Keratinocyte (primary cell): ENCODE measurements around the gene TMEM9. TPM values are rescaled to one million over a fixed set of nuclear protein-coding genes. Genes with fewer than 3 reads are reported as not detected.

Source experiments
- DNase-seq: peaks from one replicate; pipeline ENCODE4 v3.0.0-alpha.2; 2011; ENCODE audit warnings: low read depth, missing footprints, low spot score
- FAIRE-seq: peaks from 2 replicates; lab custom pipeline; 2011; peaks lifted over from hg19 to GRCh38; lab: Jason Lieb, UNC
- H2AFZ ChIP-seq: 2 replicates; pipeline ENCODE4 v1.6.0; 2012; ENCODE audit warnings: low read length, control low read depth, inconsistent platforms; ENCODE audit not compliant: control insufficient read depth
- H3K27ac ChIP-seq: 2 replicates; pipeline ENCODE4 v1.5.1; 2011; ENCODE audit warnings: low read length; ENCODE audit not compliant: control insufficient read depth, insufficient read depth
- H3K27me3 ChIP-seq: 3 replicates; pipeline ENCODE4 v1.6.0; 2011; ENCODE audit warnings: low read length; ENCODE audit not compliant: control insufficient read depth, insufficient read depth; ENCODE audit errors: extremely low read depth
- H3K36me3 ChIP-seq, 2 experiments: 2 replicates in 1 of 2; 3 replicates in 1 of 2; pipeline ENCODE4 v1.5.1; 2011; ENCODE audit warnings: low read length in 2 of 2, mild to moderate bottlenecking in 1 of 2; ENCODE audit not compliant: control insufficient read depth in 2 of 2, insufficient read depth in 2 of 2; ENCODE audit errors: extremely low read depth in 1 of 2
- H3K4me1 ChIP-seq: 3 replicates; pipeline ENCODE4 v1.5.1; 2011; ENCODE audit warnings: low read length; ENCODE audit not compliant: control insufficient read depth, insufficient read depth; ENCODE audit errors: extremely low read depth
- H3K4me2 ChIP-seq: 3 replicates; pipeline ENCODE4 v1.6.0; 2011; ENCODE audit warnings: low read depth, low read length; ENCODE audit not compliant: control insufficient read depth, insufficient read depth; ENCODE audit errors: extremely low read depth
- H3K4me3 ChIP-seq, 3 experiments: fragments of 200-600 bp in 1 of 3; sonication (generic) in 1 of 3; 2 replicates in 2 of 3; 3 replicates in 1 of 3; pipeline ENCODE4 v1.5.1; 2011 to 2016; ENCODE audit warnings: low read length in 3 of 3, mild to moderate bottlenecking in 3 of 3, control low read depth in 2 of 3, inconsistent platforms in 1 of 3, low read depth in 1 of 3, mixed read lengths in 1 of 3, mixed run types in 1 of 3, moderate library complexity in 1 of 3; ENCODE audit not compliant: control insufficient read depth in 2 of 3, insufficient read depth in 2 of 3; ENCODE audit errors: extremely low read depth in 1 of 3
- H3K79me2 ChIP-seq: 2 replicates; pipeline ENCODE4 v1.6.0; 2012; ENCODE audit warnings: low read length; ENCODE audit not compliant: control insufficient read depth, insufficient read depth
- H3K9ac ChIP-seq: 3 replicates; pipeline ENCODE4 v1.6.0; 2011; ENCODE audit warnings: low read length; ENCODE audit not compliant: control insufficient read depth, insufficient read depth; ENCODE audit errors: extremely low read depth
- H3K9me1 ChIP-seq: 3 replicates; pipeline ENCODE4 v1.6.0; 2011; ENCODE audit warnings: low read length; ENCODE audit not compliant: control insufficient read depth, insufficient read depth; ENCODE audit errors: extremely low read depth
- H3K9me3 ChIP-seq: 2 replicates; pipeline ENCODE4 v1.5.1; 2012; ENCODE audit warnings: low read depth, low read length; ENCODE audit not compliant: control insufficient read depth
- H4K20me1 ChIP-seq: 3 replicates; pipeline ENCODE4 v1.6.0; 2011; ENCODE audit warnings: low read length; ENCODE audit not compliant: control insufficient read depth, insufficient read depth; ENCODE audit errors: extremely low read depth
- CTCF ChIP-seq, 3 experiments: IDR thresholded peaks in 1 of 3; conservative IDR thresholded peaks in 1 of 3; optimal IDR thresholded peaks in 1 of 3; 2 replicates in 2 of 3; 3 replicates in 1 of 3; pipeline versions ENCODE3 to v1.5.1; 2011; ENCODE audit warnings: low read length in 3 of 3, mild to moderate bottlenecking in 3 of 3, moderate library complexity in 2 of 3, control low read depth in 1 of 3, inconsistent platforms in 1 of 3; ENCODE audit not compliant: insufficient read depth in 2 of 3; ENCODE audit errors: extremely low read depth in 1 of 3
- EZH2 ChIP-seq: IDR thresholded peaks from one replicate; pipeline ENCODE4 v1.6.1; 2012; ENCODE audit warnings: inconsistent platforms, mild to moderate bottlenecking, low read length, moderate library complexity
- dilution Hi-C: fragments of 300-500 bp; cut with MboI; formaldehyde crosslinking; loops from one replicate; pipeline ENCODE4 v1.7.0; 2020; ENCODE audit warnings: low sequenced_read_pairs; ENCODE audit not compliant: extremely low pct_ligation_motif_present
- polyA plus RNA-seq, 5 experiments: library from polyadenylated mRNA; depleted of rRNA in 3 of 5; stranded (reverse) in 3 of 5; stranded (forward) in 1 of 5; unstranded in 1 of 5; fragments of >200 nt; gene quantifications; 1 replicate in 1 of 5; 2 replicates in 3 of 5; 3 replicates in 1 of 5; pipeline versions ENCODE4 v1.2.1 to v1.2.3, GENCODE V29; 2011 to 2012; ENCODE audit warnings: missing spikeins in 2 of 5, low read depth in 1 of 5, low replicate concordance in 1 of 5

TMEM9 gene
- polyA plus RNA-seq, 1 donor (not counting 4 experiments of a cell fraction or from before 2014, with no cell fraction given): 56.0 TPM

- no peak overlapping the region for H3K27ac ChIP-seq
Observed at GRCh38 chr1:201169203-201169602, 14.9 kb upstream of the TMEM9 start.

GRCh38 chr1:201167041-201167991 lies 13.0 kb upstream of the TMEM9 start:
- dilution Hi-C loops: no loop called here
- Histone ChIP-seq H4K20me1 (no peaks in the 10 kb centered on the region), H3K4me2 (no peak overlapping the region), H3K9me1 (no peaks in the 10 kb centered on the region), H3K79me2 (no peaks in the 10 kb centered on the region), H3K27ac (no peak overlapping the region), H3K4me3 (no peak overlapping the region), H3K9me3 (no peaks in the 10 kb centered on the region), H2AFZ (no peak overlapping the region), H3K27me3 (peaks cover 3% of the 10 kb centered on the region), H3K4me1 (peaks cover 18% of the 10 kb centered on the region), H3K36me3 (no peaks in the 10 kb centered on the region), H3K9ac (no peak overlapping the region)
- DNase-seq: no peak
- FAIRE-seq: no peak
- TF ChIP-seq CTCF (optimal IDR thresholded peaks at IDR 0.05 in 1 of 3, IDR thresholded peaks at IDR 0.05 in 1 of 3, conservative IDR thresholded peaks at IDR 0.05 in 1 of 3; ENCODE audit: extremely low read depth in 1 of 3, insufficient read depth in 2 of 3, low read length in 3 of 3): no peak
- no peak for TF ChIP-seq EZH2

More at GRCh38 chr1:201169203-201169602, 14.9 kb upstream of the TMEM9 start:
- Histone ChIP-seq H3K27me3 (peaks cover 3% of the 10 kb centered on the region), H3K79me2 (no peaks in the 10 kb centered on the region), H3K4me1 (peaks cover 23% of the 10 kb centered on the region), H4K20me1 (no peaks in the 10 kb centered on the region), H3K4me3 (no peak overlapping the region), H3K36me3 (no peaks in the 10 kb centered on the region), H3K9ac (no peak overlapping the region), H3K9me1 (no peaks in the 10 kb centered on the region), H3K4me2 (no peak overlapping the region), H2AFZ (no peak overlapping the region), H3K9me3 (no peaks in the 10 kb centered on the region)
- no peak for DNase-seq
- dilution Hi-C loops: no loop called here
- no peak for FAIRE-seq
- no peak for TF ChIP-seq EZH2
- no peak for TF ChIP-seq CTCF (optimal IDR thresholded peaks at IDR 0.05 in 1 of 3, IDR thresholded peaks at IDR 0.05 in 1 of 3, conservative IDR thresholded peaks at IDR 0.05 in 1 of 3; ENCODE audit: extremely low read depth in 1 of 3, insufficient read depth in 2 of 3, low read length in 3 of 3)
